SK-N-SH (cell line): Measurements from ENCODE around the gene CALML4.

Experiments
- EP300 ChIP-seq, 2 experiments: IDR thresholded peaks; 2 replicates each; pipeline versions ENCODE4 v1.4.0 to v1.6.1; 2012; ENCODE audit warnings: borderline replicate concordance in 1 of 2, low read depth in 1 of 2, low read length in 1 of 2
- RAD21 ChIP-seq: IDR thresholded peaks from 2 replicates; pipeline ENCODE4 v1.6.1; 2012; ENCODE audit warnings: mild to moderate bottlenecking, low read length
- TF ChIP-seq, protein P1 (sequence below): fragments of 150-350 bp; IDR thresholded peaks from 2 replicates; pipeline ENCODE4 v1.6.1; 2017; ENCODE audit warnings: antibody characterized with exemption, low read length, low read depth, borderline replicate concordance

GRCh38 chr15:68150187-68150586 is 54.9 kb downstream of the CALML4 start:
- TF ChIP-seq EP300 (IDR thresholded peaks at IDR 0.05; ENCODE audit: borderline replicate concordance in 1 of 2, low read depth in 1 of 2, low read length in 1 of 2) = no peak
- TF ChIP-seq, protein P1, sequence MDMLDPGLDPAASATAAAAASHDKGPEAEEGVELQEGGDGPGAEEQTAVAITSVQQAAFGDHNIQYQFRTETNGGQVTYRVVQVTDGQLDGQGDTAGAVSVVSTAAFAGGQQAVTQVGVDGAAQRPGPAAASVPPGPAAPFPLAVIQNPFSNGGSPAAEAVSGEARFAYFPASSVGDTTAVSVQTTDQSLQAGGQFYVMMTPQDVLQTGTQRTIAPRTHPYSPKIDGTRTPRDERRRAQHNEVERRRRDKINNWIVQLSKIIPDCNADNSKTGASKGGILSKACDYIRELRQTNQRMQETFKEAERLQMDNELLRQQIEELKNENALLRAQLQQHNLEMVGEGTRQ = no peak
- no peak for TF ChIP-seq RAD21
